Nephron progenitor cell (in vitro differentiated cells): ENCODE measurements around the gene TRIM13.

ENCODE experiments used
- DNase-seq: peaks from one replicate; pipeline ENCODE4 v3.0.0; 2021
- H3K27ac Mint-ChIP-seq: 2 replicates; pipeline ENCODE4 v1.8.0; 2021; ENCODE audit warnings: mild to moderate bottlenecking, moderate library complexity, mixed read lengths
- H3K27me3 Mint-ChIP-seq: 2 replicates; pipeline ENCODE4 v1.8.0; 2021; ENCODE audit warnings: mild to moderate bottlenecking, low read depth, mixed read lengths; ENCODE audit not compliant: poor library complexity
- H3K36me3 Mint-ChIP-seq: 2 replicates; pipeline ENCODE4 v1.8.0; 2021; ENCODE audit warnings: low read depth, mixed read lengths
- H3K4me1 Mint-ChIP-seq: 2 replicates; pipeline ENCODE4 v1.8.0; 2021; ENCODE audit warnings: mixed read lengths
- H3K4me3 Mint-ChIP-seq: 2 replicates; pipeline ENCODE4 v1.8.0; 2021; ENCODE audit warnings: mild to moderate bottlenecking, moderate library complexity, mixed read lengths
- H3K9me3 Mint-ChIP-seq: 2 replicates; pipeline ENCODE4 v1.8.0; 2021; ENCODE audit warnings: mild to moderate bottlenecking, moderate library complexity, mixed read lengths
- TF ChIP-seq, protein P1 (sequence below): fragments of 200-600 bp; sonication (generic); IDR thresholded peaks from 2 replicates; pipeline ENCODE4 v1.5.0; 2021; ENCODE audit warnings: antibody characterized with exemption

Gene TRIM13

DNA sequence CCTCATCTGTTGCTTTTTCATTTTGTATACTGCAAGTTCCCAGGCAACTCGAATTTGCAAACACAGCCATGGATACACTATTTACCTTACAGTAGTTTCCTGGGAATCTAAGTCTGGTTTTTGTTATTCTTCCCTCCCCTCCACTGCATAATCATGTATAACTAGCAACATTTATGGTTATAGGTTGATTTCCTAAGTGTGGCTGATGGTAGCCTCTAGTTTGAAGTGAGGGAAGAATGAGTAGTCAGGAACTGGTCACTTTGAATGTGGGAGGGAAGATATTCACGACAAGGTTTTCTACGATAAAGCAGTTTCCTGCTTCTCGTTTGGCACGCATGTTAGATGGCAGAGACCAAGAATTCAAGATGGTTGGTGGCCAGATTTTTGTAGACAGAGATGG is 18.4 kb downstream of the TRIM13 start, which contains the start of gene KCNRG:
Gene KCNRG (plus strand): TSS at position 187 of the 400 bp plus-strand sequence. CDS start 50 bp downstream, at position 237.
- no peak within 1 kb of the TSS for H3K4me3 Mint-ChIP-seq
- no peaks in the 10 kb centered on the region for H3K27me3 Mint-ChIP-seq
- H3K9me3 Mint-ChIP-seq: no peaks in the 10 kb centered on the region
- peak within 1 kb of the TSS; percentile 96 for H3K27ac Mint-ChIP-seq
- TF ChIP-seq, protein P1, sequence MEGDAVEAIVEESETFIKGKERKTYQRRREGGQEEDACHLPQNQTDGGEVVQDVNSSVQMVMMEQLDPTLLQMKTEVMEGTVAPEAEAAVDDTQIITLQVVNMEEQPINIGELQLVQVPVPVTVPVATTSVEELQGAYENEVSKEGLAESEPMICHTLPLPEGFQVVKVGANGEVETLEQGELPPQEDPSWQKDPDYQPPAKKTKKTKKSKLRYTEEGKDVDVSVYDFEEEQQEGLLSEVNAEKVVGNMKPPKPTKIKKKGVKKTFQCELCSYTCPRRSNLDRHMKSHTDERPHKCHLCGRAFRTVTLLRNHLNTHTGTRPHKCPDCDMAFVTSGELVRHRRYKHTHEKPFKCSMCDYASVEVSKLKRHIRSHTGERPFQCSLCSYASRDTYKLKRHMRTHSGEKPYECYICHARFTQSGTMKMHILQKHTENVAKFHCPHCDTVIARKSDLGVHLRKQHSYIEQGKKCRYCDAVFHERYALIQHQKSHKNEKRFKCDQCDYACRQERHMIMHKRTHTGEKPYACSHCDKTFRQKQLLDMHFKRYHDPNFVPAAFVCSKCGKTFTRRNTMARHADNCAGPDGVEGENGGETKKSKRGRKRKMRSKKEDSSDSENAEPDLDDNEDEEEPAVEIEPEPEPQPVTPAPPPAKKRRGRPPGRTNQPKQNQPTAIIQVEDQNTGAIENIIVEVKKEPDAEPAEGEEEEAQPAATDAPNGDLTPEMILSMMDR: no peak
- H3K4me1 Mint-ChIP-seq: peaks cover 25% of the 10 kb centered on the region
- no peak for DNase-seq
- H3K36me3 Mint-ChIP-seq: peaks cover 85% of the 10 kb centered on the region

DNA sequence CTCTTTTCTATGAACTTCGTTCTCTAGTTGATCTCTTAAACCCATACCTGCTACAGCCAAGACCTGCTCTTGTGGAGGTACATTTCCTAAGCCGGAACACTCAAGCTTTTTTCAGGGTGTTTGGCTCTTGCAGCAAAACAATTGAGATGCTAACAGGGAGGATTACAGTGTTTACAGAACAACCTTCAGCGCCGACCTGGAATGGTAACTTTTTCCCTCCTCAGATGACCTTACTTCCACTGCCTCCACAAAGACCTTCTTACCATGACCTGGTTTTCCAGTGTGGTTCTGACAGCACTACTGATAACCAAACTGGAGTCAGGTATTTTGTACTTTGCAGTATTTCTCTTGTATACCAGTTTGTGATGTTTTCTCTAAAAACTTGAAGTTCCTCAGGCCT is 18.9 kb downstream of the TRIM13 start:
- TF ChIP-seq, protein P1: no peak
- H3K27me3 Mint-ChIP-seq: no peaks in the 10 kb centered on the region
- peak overlapping the region; percentile 96 for H3K27ac Mint-ChIP-seq
- no peaks in the 10 kb centered on the region for H3K9me3 Mint-ChIP-seq
- peaks cover 85% of the 10 kb centered on the region for H3K36me3 Mint-ChIP-seq
- peaks cover 25% of the 10 kb centered on the region for H3K4me1 Mint-ChIP-seq
- DNase-seq: no peak
- H3K4me3 Mint-ChIP-seq: no peak overlapping the region

DNA sequence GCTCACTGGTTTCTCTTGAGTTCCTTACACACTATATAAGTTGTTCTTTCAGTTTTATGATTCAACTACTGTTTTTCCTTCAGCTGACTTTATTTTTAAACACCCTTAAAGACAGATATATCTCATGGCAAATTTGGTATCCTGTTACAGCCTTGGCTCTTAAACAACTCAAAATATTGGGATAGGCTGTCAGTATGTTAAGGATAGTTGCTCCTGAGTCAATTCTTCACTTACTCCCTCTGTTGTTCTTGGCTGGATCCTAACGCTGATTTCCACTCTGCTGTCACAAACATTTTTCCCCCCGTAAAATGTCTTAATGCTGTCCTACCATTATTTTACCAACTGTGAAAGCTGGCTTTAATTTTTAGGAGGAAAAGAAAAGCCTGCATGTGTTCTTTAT is 19.6 kb downstream of the TRIM13 start:
- DNase-seq: no peak
- TF ChIP-seq, protein P1: no peak
- peaks cover 25% of the 10 kb centered on the region for H3K4me1 Mint-ChIP-seq
- H3K27me3 Mint-ChIP-seq: no peaks in the 10 kb centered on the region
- no peak overlapping the region for H3K4me3 Mint-ChIP-seq
- H3K36me3 Mint-ChIP-seq: peaks cover 85% of the 10 kb centered on the region
- peak overlapping the region; percentile 96 for H3K27ac Mint-ChIP-seq
- H3K9me3 Mint-ChIP-seq: no peaks in the 10 kb centered on the region

DNA sequence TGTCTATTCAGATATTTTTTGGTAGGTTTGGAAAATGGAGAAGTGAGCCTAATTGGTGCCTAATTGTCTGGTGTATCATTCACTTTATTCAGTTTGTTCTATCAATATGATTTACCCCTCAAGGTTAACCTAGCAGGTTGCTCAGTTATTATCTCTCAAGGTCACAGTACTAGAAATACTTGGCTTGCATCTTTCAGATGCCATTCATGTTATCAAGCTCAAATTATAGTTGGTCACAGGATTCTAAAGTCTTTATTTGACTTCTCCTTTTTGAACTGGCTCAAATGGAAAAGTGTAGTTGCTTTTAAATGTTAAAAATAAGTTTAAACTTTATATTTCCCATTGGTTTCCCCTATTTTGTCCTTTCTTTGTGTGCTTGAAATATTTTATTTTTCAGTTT is 21.0 kb downstream of the TRIM13 start:
- no peak for DNase-seq
- no peak overlapping the region for H3K27ac Mint-ChIP-seq
- H3K27me3 Mint-ChIP-seq: no peaks in the 10 kb centered on the region
- H3K9me3 Mint-ChIP-seq: no peaks in the 10 kb centered on the region
- TF ChIP-seq, protein P1: no peak
- no peak overlapping the region for H3K4me3 Mint-ChIP-seq
- H3K4me1 Mint-ChIP-seq: peaks cover 25% of the 10 kb centered on the region
- H3K36me3 Mint-ChIP-seq: peaks cover 71% of the 10 kb centered on the region

DNA sequence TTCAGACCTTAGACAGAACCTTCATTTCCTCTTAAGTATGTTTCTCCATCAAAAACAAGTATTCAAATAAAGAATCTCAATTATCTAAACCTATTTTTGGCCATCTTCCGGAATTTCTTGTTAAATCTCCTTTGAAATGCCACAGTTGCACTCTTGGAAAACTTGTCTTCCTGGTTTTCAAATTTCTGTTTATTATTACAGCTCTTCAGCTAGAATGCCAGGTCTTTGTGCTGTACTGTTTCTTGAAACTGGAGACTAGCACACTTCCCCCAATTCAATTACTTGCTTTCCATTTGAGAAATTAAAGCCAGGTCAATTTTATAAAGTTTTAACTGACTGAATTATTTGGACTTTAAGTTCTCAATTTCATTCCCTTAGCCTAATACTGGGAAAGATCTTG is 28.6 kb downstream of the TRIM13 start:
- Mint-ChIP-seq H3K36me3 (peaks cover 24% of the 10 kb centered on the region), H3K4me1 (no peaks in the 10 kb centered on the region), H3K9me3 (no peaks in the 10 kb centered on the region), H3K27me3 (no peaks in the 10 kb centered on the region), H3K4me3 (no peak overlapping the region), H3K27ac (peak overlapping the region; percentile 12)
- DNase-seq: no peak
- TF ChIP-seq, protein P1: no peak

DNA sequence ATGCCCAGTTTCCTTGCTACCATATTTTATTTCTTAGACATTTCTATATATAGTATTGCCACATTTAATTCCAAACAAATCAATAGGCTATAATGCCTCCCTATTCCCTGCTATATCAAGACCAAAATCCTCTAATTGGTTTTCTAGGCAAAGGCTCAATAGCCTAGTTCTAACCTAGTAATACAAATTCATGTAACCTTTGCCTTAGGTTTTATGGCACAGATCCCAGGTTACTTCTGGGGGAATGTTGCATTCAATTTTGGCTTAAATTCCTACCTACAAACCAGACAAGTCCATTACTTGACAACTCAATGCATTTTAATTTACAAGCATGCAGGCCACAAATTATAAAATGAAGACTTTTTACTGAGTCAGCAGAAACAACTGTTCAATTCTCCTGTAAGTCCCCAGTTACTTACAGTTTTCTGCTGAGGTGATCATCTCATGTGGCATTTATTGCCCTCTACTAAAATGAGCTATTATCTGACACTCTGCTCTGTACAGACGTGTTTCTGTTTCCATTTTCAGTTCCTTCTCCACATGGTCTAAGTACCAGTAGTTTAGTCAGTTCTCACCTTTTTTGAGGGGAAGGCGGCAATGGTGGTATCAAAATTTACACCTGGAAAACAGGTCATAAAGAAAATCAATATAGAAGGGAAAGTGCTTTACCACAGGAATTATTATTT is 30.1 kb downstream of the TRIM13 start:
- DNase-seq: no peak
- TF ChIP-seq, protein P1: no peak
- Mint-ChIP-seq H3K36me3 (peaks cover 15% of the 10 kb centered on the region), H3K9me3 (no peaks in the 10 kb centered on the region), H3K27me3 (no peaks in the 10 kb centered on the region), H3K4me3 (no peak overlapping the region), H3K27ac (no peak overlapping the region), H3K4me1 (no peaks in the 10 kb centered on the region)
